Lung (tissue), 12 donors: ENCODE results near the gene SERPINB12. TPM values are rescaled to one million over a fixed set of nuclear protein-coding genes. Genes with fewer than 3 reads are reported as not detected.
A peak's percentile ranks its signal among the peaks of the same experiment; 100 is the strongest.

ENCODE experiments used
- ATAC-seq: fragments of 200-7000 bp; cut with Tn5 transposase; one replicate; pipeline ENCODE4 v1.9.1; 2020; ENCODE audit warnings: moderate number of reproducible peaks; ENCODE audit not compliant: insufficient read depth, low FRiP score
- DNase-seq, 3 donors: peaks; one replicate each; pipeline ENCODE4 v3.0.0-alpha.2; 2013 to 2017
- H3K27ac ChIP-seq, 2 donors: one replicate each; pipeline ENCODE4 v1.5.1; 2013; ENCODE audit warnings: mild to moderate bottlenecking in 2 of 2, moderate library complexity in 2 of 2, control low read depth in 1 of 2, inconsistent platforms in 1 of 2, low read depth in 1 of 2, low read length in 1 of 2
- H3K27me3 ChIP-seq, 3 donors: one replicate each; pipeline ENCODE4 v1.5.1; 2013; ENCODE audit warnings: low read length in 2 of 3; ENCODE audit not compliant: control insufficient read depth in 3 of 3, insufficient read depth in 3 of 3
- H3K36me3 ChIP-seq, 4 donors: one replicate each; pipeline ENCODE4 v1.5.1; 2013; ENCODE audit warnings: low read length in 4 of 4, mild to moderate bottlenecking in 1 of 4, moderate library complexity in 1 of 4; ENCODE audit not compliant: control insufficient read depth in 4 of 4, insufficient read depth in 4 of 4
- H3K4me1 ChIP-seq, 5 donors: one replicate each; pipeline ENCODE4 v1.5.1; 2013; ENCODE audit warnings: low read length in 5 of 5, mild to moderate bottlenecking in 2 of 5, moderate library complexity in 1 of 5; ENCODE audit not compliant: control insufficient read depth in 5 of 5, insufficient read depth in 5 of 5
- H3K4me3 ChIP-seq: one replicate; pipeline ENCODE4 v1.5.1; 2013; ENCODE audit warnings: mild to moderate bottlenecking, control low read depth, moderate library complexity
- H3K9ac ChIP-seq, 2 donors: one replicate each; pipeline ENCODE4 v1.5.1; 2013; ENCODE audit warnings: low read length in 2 of 2, control low read depth in 1 of 2; ENCODE audit not compliant: insufficient read depth in 1 of 2
- H3K9me3 ChIP-seq, 4 donors: one replicate each; pipeline ENCODE4 v1.5.1; 2013; ENCODE audit warnings: low read length in 3 of 4, mild to moderate bottlenecking in 1 of 4, moderate library complexity in 1 of 4; ENCODE audit not compliant: control insufficient read depth in 4 of 4, insufficient read depth in 3 of 4
- CTCF ChIP-seq: IDR thresholded peaks from 2 replicates; pipeline ENCODE4 v1.5.1; 2012; ENCODE audit warnings: mild to moderate bottlenecking; ENCODE audit errors: control extremely low read depth, extremely low read depth
- WGBS, 2 donors: extraction: QIAGEN DNeasy Blood & Tissue Kit; methylation state at CpG; one replicate each; pipeline ENCODE4 v1.1.7; 2013; 5-methylcytosine and 5-hydroxymethylcytosine counted together
- polyA plus RNA-seq, 2 donors: library from polyadenylated mRNA; stranded (reverse); fragments of 200-250 nt; gene quantifications; one replicate each; pipeline ENCODE4 v1.2.1, GENCODE V29; 2013
- total RNA-seq, 2 donors: library from RNA; depleted of rRNA in 1 of 2; stranded (reverse); fragments of >200 nt in 1 of 2; gene quantifications; one replicate each; pipeline ENCODE4 v1.2.1, GENCODE V29; 2014 to 2021
- donor health status: control.
- donor health status: control.
- donor health status: Bipolar disorder and iron deficiency.
- donor health status: healthy.
- donor health status: DM: yes; HTN: yes; CAD: no.

The SERPINB12 gene
- total and polyA plus RNA-seq, 4 donors, result not detected

GRCh38 chr18:63527251-63527650 lies 14.9 kb upstream of the SERPINB12 start:
- TF ChIP-seq CTCF, result no peak
- Histone ChIP-seq H3K27me3 (peaks cover 0 to 3% (median 0%) of the 10 kb centered on the region in 3 donors), H3K4me1 (no peaks in the 10 kb centered on the region), H3K27ac (no peak overlapping the region), H3K4me3 (no peak overlapping the region), H3K36me3 (no peaks in the 10 kb centered on the region), H3K9me3 (no peaks in the 10 kb centered on the region), H3K9ac (no peak overlapping the region)
- DNase-seq (no peak), ATAC-seq (no peak)

- TF ChIP-seq CTCF, result no peak
- Histone ChIP-seq H3K9ac (no peak overlapping the region), H3K4me3 (no peak overlapping the region), H3K9me3 (no peaks in the 10 kb centered on the region), H3K27ac (no peak overlapping the region), H3K4me1 (no peaks in the 10 kb centered on the region), H3K36me3 (no peaks in the 10 kb centered on the region), H3K27me3 (no peaks in the 10 kb centered on the region)
- DNase-seq, result peak in 1 of 3 donors; percentile 4
- WGBS, 2 donors, result 64 to 85% methylated on average over 5 of the region's 5 CpGs
- ATAC-seq, result no peak
Measured at GRCh38 chr18:63528863-63529492, 13.2 kb upstream of the SERPINB12 start.

GRCh38 chr18:63532471-63532870 lies 9.7 kb upstream of the SERPINB12 start:
- H3K27me3 ChIP-seq, result no peaks in the 10 kb centered on the region
- no peak for TF ChIP-seq CTCF
- no peak for ATAC-seq
- no peaks in the 10 kb centered on the region for H3K9me3 ChIP-seq
- H3K9ac ChIP-seq, result no peak overlapping the region
- no peaks in the 10 kb centered on the region for H3K4me1 ChIP-seq
- WGBS, 2 donors, result 91 to 92% methylated on average over 2 of the region's 2 CpGs
- H3K27ac ChIP-seq, result no peak overlapping the region
- H3K36me3 ChIP-seq, result no peaks in the 10 kb centered on the region
- H3K4me3 ChIP-seq, result no peak overlapping the region
- no peak for DNase-seq

- no peak for DNase-seq
- Histone ChIP-seq H3K27ac (no peak overlapping the region), H3K9me3 (no peaks in the 10 kb centered on the region), H3K36me3 (no peaks in the 10 kb centered on the region), H3K4me1 (no peaks in the 10 kb centered on the region), H3K9ac (no peak overlapping the region), H3K4me3 (no peak overlapping the region), H3K27me3 (no peaks in the 10 kb centered on the region)
- no peak for TF ChIP-seq CTCF
- 36 to 40% methylated on average over 4 of the region's 4 CpGs for WGBS, 2 donors
- ATAC-seq, result no peak
Measured at GRCh38 chr18:63534615-63535014, 7.6 kb upstream of the SERPINB12 start.
